K562 (cell line): ENCODE results near the gene ACBD5. TPM values are rescaled to one million over a fixed set of nuclear protein-coding genes. Genes with fewer than 3 reads are reported as not detected.

ENCODE experiments used
- JUND ChIP-seq, 2 experiments: IDR thresholded peaks; 2 replicates in 1 of 2; 3 replicates in 1 of 2; pipeline ENCODE4 v1.6.1; 2011; ENCODE audit warnings: borderline replicate concordance in 2 of 2, low read depth in 2 of 2, low read length in 2 of 2, improper control_type of control experiment in 1 of 2, missing biosample characterization in 1 of 2, missing genetic modification characterization in 1 of 2, missing genetic modification reagents in 1 of 2
- MNT ChIP-seq, 2 experiments: fragments of 450-650 bp; conservative IDR thresholded peaks; 2 replicates each; pipeline ENCODE4 v1.6.1; 2017; ENCODE audit warnings: mild to moderate bottlenecking in 2 of 2, moderate library complexity in 2 of 2
- POU5F1 ChIP-seq: fragments of 150-350 bp; IDR thresholded peaks from 2 replicates; pipeline ENCODE4 v1.6.1; 2014; ENCODE audit warnings: borderline replicate concordance, low read length, low read depth, mild to moderate bottlenecking; ENCODE audit not compliant: partially characterized antibody
- SAP30 ChIP-seq: fragments of 200-600 bp; sonication (generic); IDR thresholded peaks from 2 replicates; pipeline ENCODE4 v1.6.1; 2012; ENCODE audit warnings: borderline replicate concordance, low read depth, mild to moderate bottlenecking, moderate library complexity, low read length, control low read depth, inconsistent platforms; ENCODE audit not compliant: insufficient read depth, poor library complexity, severe bottlenecking
- ZBTB40 ChIP-seq, 2 experiments: fragments of 450-650 bp in 1 of 2; sonication (generic) in 1 of 2; formaldehyde crosslinking in 1 of 2; IDR thresholded peaks; 2 replicates each; pipeline versions ENCODE4 v1.7.1 to v1.9.0; 2016 to 2022; ENCODE audit warnings: inconsistent platforms in 1 of 2, mild to moderate bottlenecking in 1 of 2, missing genetic modification reagents in 1 of 2
- ZNF124 ChIP-seq: sonication (generic); formaldehyde crosslinking; IDR thresholded peaks from 2 replicates; pipeline ENCODE4 v1.8.1; 2022; ENCODE audit warnings: missing genetic modification reagents
- ZNF165 ChIP-seq: fragments of 250-450 bp; sonication (Bioruptor Pico); IDR thresholded peaks from 2 replicates; pipeline ENCODE4 v1.4.0; 2020; ENCODE audit warnings: borderline replicate concordance
- ZNF217 ChIP-seq: sonication (generic); formaldehyde crosslinking; IDR thresholded peaks from 2 replicates; pipeline ENCODE4 v1.8.0; 2022; ENCODE audit warnings: mild to moderate bottlenecking, missing genetic modification reagents
- ZNF431 ChIP-seq: sonication (generic); formaldehyde crosslinking; IDR thresholded peaks from 2 replicates; pipeline ENCODE4 v1.8.0; 2022; ENCODE audit warnings: mild to moderate bottlenecking, missing genetic modification reagents
- ZNF639 ChIP-seq, 2 experiments: fragments of 200-800 bp in 1 of 2; sonication (Bioruptor generic) in 1 of 2; sonication (generic) in 1 of 2; formaldehyde crosslinking in 1 of 2; IDR thresholded peaks in 1 of 2; conservative IDR thresholded peaks in 1 of 2; 2 replicates each; pipeline versions ENCODE4 v1.5.0 to v1.6.1; 2016 to 2020; ENCODE audit warnings: missing compliant biosample characterization in 1 of 2, missing genetic modification characterization in 1 of 2, missing genetic modification reagents in 1 of 2
- ZNF785 ChIP-seq: fragments of 250-450 bp; sonication (Bioruptor Pico); IDR thresholded peaks from 2 replicates; pipeline ENCODE4 v1.4.0; 2020; ENCODE audit warnings: mild to moderate bottlenecking
- ZZZ3 ChIP-seq: fragments of 450-650 bp; IDR thresholded peaks from 2 replicates; pipeline ENCODE4 v1.6.1; 2016; ENCODE audit warnings: antibody characterized with exemption, mild to moderate bottlenecking, moderate library complexity
- polyA plus RNA-seq, 8 experiments: library from polyadenylated mRNA; depleted of rRNA in 4 of 8; stranded (reverse) in 5 of 8; unstranded in 3 of 8; fragments of >200 nt; fragmentation: Nextera tagmentation in 2 of 8; fragmentation: Illumina TruSeq in 1 of 8; extraction: Ambion mirVana in 2 of 8; extraction: Trizol in 1 of 8; gene quantifications; 2 replicates each; pipeline versions ENCODE4 v1.2.1 to v1.2.3, GENCODE V29; 2011 to 2014; ENCODE audit warnings: inconsistent platforms in 1 of 8, missing spikeins in 1 of 8
- total RNA-seq, 7 experiments: library from RNA; depleted of rRNA in 6 of 7; stranded (reverse); fragments of >200 nt in 6 of 7; fragmentation: Illumina TruSeq in 2 of 7; extraction: Trizol in 2 of 7; gene quantifications; 2 replicates each; pipeline versions ENCODE4 v1.2.1 to v1.2.3, GENCODE V29; 2011 to 2021; ENCODE audit warnings: low replicate concordance in 1 of 7

Gene ACBD5
- total and polyA plus RNA-seq, 9 of the 15 experiments (the other 6 are each of a cell fraction or from before 2014, with no cell fraction given): 1.5 to 10.3 (median 7.8) TPM

GRCh38 chr10:27252267-27253000 lies 11.8 kb upstream of the ACBD5 start (continued):
- no peak; the same call in 1 of the 2 replicates for TF ChIP-seq ZBTB40 (IDR thresholded peaks at IDR 0.05)
- no peak for TF ChIP-seq ZBTB40 (CRISPR knock-in tag; IDR thresholded peaks at IDR 0.05)
- no peak for TF ChIP-seq ZNF431 (CRISPR knock-in tag)
- no peak for TF ChIP-seq ZNF639 (CRISPR knock-in tag; conservative IDR thresholded peaks at IDR 0.05 in 1 of 2, IDR thresholded peaks at IDR 0.05 in 1 of 2)
- no peak for TF ChIP-seq JUND (IDR thresholded peaks at IDR 0.05; ENCODE audit: borderline replicate concordance, low read depth, low read length)
- no peak for TF ChIP-seq JUND (tag; IDR thresholded peaks at IDR 0.05; ENCODE audit: borderline replicate concordance, low read depth, low read length)
- TF ChIP-seq ZNF785 (CRISPR knock-in tag): no peak
- no peak for TF ChIP-seq ZNF217 (CRISPR knock-in tag)
- TF ChIP-seq ZZZ3: no peak
- peak in 1 of 2 experiments; percentile 47; a peak in 1 of 4 replicates for TF ChIP-seq MNT (conservative IDR thresholded peaks at IDR 0.05)
- TF ChIP-seq SAP30: no peak
- TF ChIP-seq ZNF124 (CRISPR knock-in tag): no peak
- no peak for TF ChIP-seq POU5F1
- TF ChIP-seq ZNF165 (CRISPR knock-in tag): no peak
